ENCODE results near the gene PTPRN2.
"Not testable (repeated sequence)": the region's sequence is repeated elsewhere in the genome, so short reads cannot be mapped to it uniquely, and the experiment has no call there.

The PTPRN2 gene

DNA sequence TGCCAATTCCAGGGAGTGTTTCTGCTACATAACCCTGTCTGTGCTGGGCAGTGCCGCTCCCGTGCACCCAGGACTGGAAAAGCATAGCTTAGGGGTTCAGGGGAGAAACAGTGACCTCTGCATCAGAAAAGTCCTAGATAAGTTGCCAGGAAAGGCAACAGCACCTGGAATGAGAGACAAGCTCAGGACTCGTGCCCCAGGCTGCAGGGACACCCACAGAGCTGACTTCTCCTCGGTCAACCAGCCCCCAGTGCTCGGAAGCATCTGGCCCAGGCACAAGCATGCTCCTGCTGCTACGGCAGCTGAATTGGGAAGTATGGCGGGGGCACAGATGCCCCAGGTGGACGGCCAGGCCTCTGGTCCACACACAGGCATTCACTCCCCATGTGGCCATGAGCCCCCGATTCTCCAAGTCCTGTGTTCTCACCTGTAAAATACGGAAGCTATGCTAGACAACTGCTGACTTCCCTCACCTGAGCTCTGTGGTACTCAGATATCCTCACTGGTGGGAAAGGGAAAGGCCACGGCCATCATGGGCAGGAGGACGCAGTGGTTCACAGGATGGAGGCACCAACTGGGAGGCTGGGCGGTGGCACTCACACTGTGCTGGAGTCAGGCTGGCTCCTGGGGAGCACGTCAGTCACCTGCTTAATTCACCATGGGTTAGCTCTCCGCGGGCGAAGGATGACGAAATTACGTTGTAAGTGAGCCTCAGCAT is 220.5 kb downstream of the PTPRN2 start:
- no peak for DNase-seq (ENCODE audit: low read depth)

DNA sequence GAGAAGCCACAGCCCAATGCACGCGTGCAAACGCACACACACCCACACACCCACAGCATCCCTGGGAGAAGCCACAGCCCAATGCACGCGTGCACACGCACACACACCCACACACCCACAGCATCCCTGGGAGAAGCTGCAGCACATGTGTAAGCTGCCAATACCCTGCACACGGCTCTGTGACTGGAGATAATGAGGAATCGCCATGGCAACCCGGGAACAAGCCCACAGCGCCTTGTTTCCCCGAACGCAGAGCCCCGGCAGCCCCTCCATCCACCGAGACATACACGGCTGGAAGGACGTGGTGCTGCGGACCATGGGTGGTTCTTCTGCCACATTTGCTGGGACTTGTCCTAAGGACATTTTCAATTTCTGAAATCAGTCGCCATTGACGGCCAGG is 221.3 kb downstream of the PTPRN2 start:
- no peak for DNase-seq (ENCODE audit: low read depth)

DNA sequence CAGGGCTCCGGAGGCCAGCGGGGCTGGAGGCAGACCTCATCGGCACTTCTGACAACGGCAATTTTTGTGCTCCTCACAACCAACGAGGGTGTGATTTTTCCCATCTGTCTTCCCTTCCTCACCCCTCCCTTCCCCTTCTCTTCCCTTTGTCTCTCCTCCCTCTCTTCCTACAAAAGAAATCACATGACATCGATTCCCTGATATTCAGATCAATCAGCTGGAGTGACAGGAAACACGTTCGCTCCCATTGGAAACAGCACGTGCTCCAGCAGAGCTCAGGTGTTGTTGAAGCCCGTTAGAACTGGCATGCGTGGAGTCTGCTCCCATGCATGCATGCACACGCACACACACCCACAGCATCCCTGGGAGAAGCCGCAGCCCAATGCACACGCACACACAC is 222.4 kb downstream of the PTPRN2 start:
- DNase-seq (ENCODE audit: low read depth), result no peak

DNA sequence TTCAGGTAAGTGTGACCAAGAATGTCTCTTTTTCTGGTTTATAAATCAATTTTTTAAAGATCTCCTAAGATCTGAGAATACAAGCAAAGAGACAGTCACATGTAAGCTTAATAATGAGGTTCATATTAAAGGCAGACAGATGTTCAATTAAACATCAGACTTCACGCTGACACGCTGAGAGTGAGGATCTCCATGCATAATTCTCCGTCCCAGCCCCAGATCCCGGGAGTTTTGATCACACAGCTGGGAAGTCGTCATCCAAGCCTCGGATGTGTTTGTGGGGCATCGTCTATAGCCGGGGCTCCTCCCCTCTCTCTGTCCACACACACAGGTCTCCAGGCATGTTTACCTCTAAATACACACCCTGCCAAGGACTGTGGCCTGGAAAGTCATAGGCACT is 223.2 kb downstream of the PTPRN2 start:
- no peak for DNase-seq (ENCODE audit: low read depth)

DNA sequence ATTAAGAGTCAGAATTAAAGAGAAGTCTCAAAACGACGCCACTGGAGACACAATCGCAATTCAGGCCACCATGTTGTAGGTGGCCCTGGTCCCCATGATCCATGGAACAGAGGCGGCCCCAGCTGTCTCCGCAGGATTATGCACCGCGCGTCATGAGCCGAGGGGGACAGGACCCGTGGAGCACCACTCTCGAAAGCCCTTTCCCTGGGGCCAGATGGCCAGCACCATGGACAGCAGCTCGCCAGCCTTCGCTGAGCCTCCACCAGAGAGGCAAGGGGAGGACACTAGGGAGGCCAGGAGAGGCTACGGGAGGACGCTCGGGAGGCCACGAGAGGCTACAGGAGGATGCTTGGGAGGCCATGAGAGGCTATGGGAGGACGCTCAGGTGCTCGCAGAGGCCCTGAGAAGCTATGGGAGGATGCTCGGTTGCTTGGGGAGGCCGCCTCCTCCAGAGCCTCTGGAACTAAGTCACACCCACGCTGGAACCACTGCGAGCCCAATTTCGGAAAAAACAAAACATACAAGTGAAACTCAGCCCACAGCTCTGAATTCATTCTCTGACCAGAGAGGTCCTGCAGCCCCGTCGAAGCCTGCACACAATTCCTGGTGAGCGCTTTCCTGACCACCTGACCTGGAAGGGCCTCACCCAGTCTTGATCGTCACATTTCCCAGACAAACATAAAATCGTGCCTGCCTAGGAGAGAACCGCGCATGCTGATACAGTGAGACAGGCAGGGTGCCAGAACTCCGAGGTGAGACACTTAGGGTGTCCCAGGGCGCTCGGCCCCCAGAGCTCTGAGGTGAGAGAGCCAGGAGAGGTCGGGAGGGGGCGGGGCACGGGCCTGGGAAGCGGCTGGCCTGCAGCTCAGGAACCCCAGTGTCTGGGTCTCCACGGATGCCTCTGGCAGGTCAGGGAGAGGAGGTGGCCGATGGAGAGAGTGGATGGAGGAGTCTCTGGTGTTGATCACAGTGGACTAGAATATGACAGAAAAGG is 224.4 kb downstream of the PTPRN2 start:
- DNase-seq (ENCODE audit: low read depth), result no peak

DNA sequence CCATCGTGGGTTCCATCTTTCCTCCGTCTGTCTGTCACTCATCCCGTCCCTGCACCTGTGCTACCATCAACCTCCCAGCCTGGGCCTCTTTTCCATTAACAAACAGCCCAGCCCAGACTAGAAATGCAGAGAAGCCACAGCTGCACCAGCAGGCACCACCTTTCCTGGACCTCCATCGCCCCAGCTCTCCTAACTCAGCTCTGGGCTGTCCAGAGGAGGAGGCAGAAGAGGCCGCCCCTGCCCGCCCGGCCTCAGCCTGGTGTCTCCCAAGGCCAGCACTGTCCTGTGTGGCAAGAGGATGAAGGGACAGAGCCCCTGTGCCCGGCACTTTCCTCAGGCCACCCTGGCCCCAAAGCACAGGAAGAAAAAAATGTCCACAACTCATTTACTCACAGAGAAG is 225.6 kb downstream of the PTPRN2 start:
- no peak for DNase-seq (ENCODE audit: low read depth)

DNA sequence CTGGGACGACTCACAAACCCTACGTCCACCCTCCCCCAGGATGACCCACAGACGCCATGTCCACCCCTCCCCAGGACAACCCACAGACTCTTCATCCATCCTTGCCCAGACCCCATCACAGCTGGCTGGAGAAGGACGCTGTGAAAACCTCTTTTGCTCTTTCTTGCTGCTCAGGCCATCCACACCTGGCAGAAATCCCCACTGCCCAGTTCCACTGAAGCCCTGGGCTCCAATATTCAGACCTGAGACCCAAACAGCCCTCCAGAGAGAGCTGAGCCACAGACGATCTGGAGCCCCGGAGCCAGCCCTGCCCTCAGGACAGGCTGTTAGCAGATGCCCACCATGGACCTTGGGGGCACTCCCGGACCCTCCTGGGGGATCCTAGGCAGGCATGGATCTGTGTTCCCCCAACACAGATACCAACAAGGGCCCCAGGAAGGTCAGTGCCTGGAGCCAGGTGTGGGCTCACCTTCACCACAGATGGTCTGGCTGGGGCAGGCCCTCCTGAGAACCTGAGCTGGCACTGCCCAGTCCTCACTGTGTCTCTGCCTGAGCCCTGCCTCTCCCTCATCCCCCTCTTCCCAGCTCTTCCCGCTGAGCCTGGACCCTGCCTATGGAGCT is 226.2 kb downstream of the PTPRN2 start:
- no peak for DNase-seq (ENCODE audit: low read depth)

DNA sequence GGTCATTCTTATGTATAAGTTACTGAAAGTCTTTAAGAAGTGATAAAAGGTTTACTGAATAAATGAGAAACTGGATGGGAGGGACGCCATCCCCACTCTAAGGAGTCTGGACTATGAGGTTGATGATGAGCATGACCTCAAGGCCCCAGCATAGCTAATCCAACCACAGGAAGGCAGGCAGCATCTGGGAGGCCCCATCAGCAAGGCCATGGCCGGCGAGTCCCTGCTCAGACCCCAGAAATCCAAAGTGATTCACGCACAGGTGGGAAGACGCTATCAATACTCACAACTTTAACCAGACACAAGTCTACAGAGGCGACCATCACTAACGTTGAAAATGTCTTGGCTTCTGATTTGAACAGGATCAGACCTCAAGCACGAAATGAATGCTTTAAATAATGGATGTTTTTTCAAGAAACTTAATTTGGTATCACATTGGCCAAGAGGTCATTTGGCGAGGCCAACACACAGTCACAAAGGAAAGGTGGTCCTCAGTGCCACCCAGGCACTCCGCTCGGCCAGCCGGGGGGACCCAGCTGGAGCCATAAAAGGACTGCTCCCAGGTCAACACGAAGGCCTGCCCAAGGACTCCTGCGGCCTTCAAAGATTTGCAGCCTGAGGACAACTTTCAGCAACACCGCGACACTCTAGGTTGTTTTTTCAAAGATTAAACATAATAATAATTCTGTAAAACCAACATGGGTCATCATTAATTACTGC is 228.5 kb downstream of the PTPRN2 start:
- DNase-seq (ENCODE audit: low read depth), result no peak

DNA sequence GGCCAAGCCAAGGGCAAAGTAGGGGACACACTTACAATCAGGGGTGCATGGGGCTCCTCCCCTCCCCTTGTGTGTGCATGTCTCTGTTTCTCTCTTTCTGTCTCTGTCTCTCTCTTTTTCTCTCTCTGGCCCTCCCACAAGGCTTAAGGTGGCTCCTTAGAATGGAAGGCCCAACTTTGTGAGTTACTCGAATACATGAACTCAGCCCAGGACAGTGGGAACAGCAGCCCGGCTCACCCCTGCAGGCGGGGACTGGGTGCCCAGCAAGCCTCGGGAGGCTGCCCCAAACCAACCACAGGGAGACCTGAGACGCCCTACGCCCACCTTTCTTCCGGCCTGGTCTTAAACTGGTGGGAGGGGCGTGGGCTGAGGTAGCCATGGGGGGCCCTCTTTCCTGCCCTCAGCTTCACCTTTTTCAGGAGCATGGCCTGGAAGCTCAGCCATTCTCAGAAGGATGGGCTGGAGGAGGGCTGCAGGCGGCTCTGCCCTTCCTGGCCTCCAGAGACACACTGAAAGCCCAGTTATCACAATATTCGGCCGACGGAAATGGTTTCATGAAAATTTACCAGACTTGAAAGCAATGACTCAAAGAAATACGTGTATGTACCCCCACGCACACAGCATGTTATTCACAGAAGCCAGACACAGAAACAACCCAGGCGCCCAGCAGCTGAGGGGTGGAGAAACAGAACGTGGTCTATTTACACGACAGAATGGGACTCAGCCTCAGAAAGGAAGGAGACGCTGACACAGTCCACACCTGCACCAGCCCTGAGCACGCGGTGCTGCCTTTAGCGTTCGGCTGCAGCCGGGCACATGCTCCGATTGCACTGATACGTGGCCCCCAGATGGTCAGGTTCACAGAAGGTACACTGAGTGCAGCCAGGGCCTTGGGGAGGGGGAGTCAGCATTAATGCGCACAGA is 229.5 kb downstream of the PTPRN2 start:
- DNase-seq (ENCODE audit: low read depth), result no peak

DNA sequence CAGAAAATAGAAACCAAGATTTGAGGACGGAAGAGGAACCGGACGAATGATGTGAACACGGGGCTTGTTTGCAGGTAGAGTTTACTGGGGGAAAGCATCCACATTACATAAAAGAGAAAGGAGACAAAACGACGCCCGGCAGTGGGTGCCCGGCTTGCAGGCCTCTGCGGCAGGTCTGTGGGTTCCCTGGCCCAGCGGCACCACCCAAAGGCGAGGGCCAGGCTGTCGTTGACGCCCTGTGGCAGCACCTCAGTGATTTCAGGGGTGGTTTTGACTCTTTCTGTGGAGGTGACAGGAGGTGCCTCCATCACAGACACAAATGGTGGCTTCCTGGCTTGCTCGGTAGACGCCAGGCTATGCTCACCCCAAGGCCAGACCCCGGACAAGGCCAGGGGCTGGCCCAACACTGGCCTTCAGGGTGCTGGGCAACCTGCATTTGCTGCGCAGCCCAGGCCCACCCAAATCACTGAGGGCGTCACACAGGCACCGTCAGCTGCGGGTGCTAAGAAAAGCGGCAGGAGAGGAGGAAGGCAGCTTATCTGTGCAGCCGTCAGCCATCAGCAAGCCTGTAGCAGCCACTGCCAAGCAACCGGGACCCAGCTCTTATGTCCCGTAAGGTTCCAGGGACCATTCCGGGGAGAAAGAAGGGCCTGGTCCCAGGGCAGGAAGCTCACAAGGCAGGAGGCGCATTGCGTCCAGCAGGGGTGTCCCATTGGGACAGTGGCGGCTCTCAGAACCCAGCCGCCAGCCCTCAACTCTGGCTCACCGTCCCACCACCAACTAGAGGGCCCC is 230.3 kb downstream of the PTPRN2 start:
- DNase-seq (ENCODE audit: low read depth), result no peak

DNA sequence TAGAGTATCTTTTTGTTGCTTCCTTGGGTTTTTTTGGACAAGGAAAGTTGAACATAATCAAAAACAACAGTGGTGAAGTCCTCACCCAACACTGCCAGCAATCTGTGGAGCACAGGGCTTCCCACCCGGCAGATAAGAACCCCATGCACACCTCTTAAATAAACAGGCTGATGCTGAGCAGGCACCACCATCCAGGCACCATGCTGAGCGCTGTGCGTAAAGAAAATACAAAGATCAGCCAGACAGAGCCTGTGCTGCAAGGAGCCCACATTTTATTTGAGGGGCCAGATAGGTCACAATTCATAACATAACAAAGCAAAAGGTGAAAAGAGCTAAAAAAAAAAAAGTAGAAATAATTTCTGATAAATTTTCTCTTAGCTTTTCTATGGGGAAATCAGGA is 231.2 kb downstream of the PTPRN2 start:
- DNase-seq (ENCODE audit: low read depth), result no peak

DNA sequence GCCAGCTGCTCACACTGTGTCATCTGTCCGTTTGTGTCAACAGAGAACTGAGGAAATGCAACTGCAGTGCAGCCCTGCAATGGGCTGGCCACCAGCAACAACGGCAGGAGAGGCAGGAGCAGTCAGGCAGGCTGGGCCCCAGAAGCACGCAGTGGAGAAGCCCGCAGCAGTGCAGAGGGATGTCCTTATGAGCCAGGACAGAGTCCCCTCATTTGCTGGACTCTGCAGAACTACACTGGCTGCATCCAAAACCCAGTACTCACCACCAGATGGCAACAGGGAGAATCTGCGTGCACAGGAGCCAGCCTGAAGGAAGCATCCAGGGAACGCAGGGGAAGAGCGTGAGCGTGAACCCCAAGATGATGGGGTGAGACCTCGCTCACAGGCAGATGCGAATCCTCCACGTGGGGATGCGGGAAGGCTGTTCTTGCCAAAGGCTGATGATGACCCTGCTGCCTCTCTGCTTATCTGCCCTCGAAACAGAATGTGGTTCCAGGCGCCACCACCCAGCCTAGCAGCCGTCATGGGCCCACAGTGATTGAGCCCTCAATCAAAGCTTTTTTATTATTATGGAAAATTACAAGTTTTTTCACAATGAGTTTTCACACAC is 232.1 kb downstream of the PTPRN2 start:
- DNase-seq (ENCODE audit: low read depth), result no peak

DNA sequence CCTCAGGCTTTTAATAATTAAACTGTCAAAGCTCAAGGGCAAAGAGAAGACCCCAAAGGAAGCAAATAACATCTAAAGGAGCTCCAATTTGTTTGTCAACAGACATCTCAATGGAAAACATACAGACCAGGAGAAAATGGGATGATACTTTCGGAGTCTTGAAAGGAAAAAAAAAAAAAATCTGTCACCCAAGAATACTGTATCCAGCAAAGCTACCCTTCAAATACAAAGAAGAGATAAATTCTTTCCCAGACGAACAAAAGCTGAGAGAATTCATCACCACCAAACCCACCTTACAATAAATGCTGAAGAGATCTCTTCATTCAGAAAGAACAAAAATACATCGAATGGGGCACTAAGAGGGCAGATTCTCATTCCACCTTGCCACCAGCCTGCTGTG is 232.8 kb downstream of the PTPRN2 start:
- DNase-seq (ENCODE audit: low read depth), result no peak

DNA sequence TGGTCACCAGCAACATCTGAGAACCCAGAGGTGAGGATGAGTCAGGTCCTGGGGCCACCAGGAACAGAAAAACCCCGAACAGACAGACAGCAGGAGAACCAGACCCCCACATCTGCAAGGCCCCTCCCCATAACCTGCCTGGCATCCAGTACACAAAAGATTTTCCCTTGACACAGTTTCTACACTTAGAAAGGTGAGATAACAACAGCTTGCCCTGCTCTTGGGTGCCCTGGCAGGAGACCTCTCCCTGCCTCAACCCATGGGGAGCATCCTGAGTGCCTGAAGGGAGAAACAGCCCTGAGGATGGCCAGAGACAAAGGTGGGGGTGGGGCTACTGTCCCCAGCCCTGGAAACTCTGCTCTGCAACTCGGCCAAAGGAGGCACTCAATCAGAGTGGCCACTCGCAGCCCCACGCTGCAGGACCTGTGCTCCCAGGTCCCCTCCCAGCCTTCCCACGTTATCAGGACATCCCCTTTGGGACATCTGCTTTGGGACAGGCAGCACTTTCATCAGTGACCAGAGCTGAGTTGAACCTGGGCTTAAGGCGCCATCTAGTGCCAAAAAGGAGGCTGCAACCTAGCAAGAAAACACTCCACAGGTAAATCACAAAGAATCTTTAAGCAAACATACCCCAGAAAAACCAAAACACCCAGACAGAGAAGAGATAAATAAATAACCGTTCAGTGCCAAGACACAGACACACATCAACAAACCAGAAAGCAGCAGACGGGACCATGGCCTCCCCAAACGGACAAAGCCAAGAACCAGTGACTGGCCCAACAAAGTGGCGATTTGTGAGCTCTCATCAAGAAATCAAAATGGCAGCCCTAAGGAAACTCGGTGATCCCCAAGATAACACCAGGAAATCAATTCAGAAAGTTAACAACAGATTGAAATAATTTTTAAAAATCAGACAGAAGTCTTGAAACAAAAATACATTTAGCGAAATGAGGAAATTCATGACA is 233.7 kb downstream of the PTPRN2 start:
- DNase-seq (ENCODE audit: low read depth), result no peak

DNA sequence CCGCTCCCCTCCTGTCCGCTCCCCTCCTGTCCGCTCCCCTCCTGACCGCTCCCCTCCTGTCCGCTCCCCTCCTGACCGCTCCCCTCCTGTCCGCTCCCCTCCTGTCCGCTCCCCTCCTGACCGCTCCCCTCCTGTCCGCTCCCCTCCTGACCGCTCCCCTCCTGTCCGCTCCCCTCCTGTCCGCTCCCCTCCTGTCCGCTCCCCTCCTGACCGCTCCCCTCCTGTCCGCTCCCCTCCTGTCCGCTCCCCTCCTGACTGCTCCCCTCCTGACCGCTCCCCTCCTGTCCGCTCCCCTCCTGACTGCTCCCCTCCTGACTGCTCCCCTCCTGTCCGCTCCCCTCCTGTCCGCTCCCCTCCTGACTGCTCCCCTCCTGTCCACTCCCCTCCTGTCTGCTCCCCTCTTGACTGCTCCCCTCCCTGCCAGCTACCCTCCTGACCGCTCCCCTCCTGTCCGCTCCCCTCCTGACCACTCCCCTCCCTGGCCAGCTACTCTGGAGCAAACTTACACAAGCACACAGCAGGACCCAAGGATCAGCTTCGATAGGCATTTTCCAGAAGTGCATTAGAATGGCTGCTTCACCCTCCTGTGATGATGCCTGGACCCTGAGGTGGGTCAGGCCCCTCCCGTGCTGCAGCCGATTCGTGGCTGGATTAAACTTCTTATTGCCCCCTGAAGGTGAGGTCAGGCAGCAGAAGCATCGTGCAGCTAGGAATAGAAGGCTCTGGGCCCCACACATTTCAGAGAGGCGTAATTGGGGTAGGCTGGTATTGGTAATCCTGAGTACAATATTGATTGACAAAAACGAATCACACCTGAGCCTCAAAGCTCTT is 235.5 kb downstream of the PTPRN2 start:
- not testable (repeated sequence) for DNase-seq (ENCODE audit: low read depth)

DNA sequence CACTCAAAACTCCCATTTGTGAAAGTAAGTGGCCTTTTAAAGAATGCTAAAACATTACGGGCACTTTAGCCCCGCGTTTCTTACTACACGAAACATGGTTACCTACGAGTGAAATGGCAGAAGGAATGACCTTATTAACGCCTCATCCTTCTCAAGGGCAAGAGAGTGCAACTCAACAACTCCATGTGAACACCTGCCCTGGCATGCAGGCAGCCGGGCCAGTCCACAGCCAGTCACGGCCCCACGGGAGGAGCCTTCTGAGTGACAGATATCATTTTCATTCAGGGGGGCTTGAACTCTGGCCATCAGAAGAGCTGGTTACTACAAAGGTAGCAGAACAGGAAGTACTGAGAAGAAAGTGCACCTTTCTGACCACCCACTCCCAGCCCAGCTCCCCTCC is 236.1 kb downstream of the PTPRN2 start:
- no peak for DNase-seq (ENCODE audit: low read depth)

DNA sequence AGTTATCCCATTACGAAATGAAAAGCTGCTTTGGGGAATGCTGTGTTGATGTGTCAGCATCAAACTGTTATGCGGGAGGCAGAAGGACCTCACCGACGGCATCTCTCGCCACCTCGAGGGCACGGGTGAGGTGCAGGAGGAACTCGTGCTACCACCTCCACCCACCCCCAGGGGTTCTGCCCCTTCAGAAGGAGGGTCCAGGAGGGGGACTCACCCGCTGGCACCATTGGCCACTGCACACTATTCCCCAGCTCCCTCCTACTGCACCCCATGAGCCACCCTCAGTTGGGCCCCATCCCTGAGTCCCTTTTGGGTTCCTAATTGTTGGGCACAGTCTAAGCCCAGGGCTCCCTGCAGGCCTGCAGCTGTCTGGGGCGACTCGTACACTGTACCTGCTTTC is 236.6 kb downstream of the PTPRN2 start:
- DNase-seq (ENCODE audit: low read depth), result no peak
